GM23338 (cell line): ENCODE results near the gene HSH2D. TPM values are rescaled to one million over a fixed set of nuclear protein-coding genes. Genes with fewer than 3 reads are reported as not detected.

ENCODE experiments used
- ATAC-seq: fragments of 200-7000 bp; cut with Tn5 transposase; 3 replicates; pipeline ENCODE4 v1.9.1; 2020
- DNase-seq: peaks from one replicate; pipeline ENCODE4 v3.0.0-alpha.2; 2015; ENCODE audit warnings: low spot score
- H2AFZ ChIP-seq: fragments of 200-600 bp; sonication (generic); 2 replicates; pipeline ENCODE4 v1.8.0; 2016; ENCODE audit warnings: antibody characterized with exemption, mild to moderate bottlenecking, moderate library complexity
- H3F3A ChIP-seq: fragments of 200-600 bp; sonication (generic); replicated peaks from 2 replicates; pipeline ENCODE4 v1.8.0; 2017; ENCODE audit warnings: antibody characterized with exemption, mixed run types, low read depth
- H3K27ac ChIP-seq: fragments of 200-600 bp; sonication (generic); 2 replicates; pipeline ENCODE4 v1.6.1; 2016; ENCODE audit warnings: low read depth
- H3K27me3 ChIP-seq: fragments of 200-600 bp; sonication (generic); 2 replicates; pipeline ENCODE4 v1.8.0; 2016; ENCODE audit warnings: mild to moderate bottlenecking, mixed run types, moderate library complexity; ENCODE audit not compliant: insufficient read depth
- H3K36me3 ChIP-seq: fragments of 200-600 bp; sonication (generic); 2 replicates; pipeline ENCODE4 v1.8.0; 2016; ENCODE audit warnings: mild to moderate bottlenecking; ENCODE audit not compliant: insufficient read depth
- H3K4me1 ChIP-seq: fragments of 200-600 bp; sonication (generic); 2 replicates; pipeline ENCODE4 v1.8.0; 2016; ENCODE audit warnings: mild to moderate bottlenecking, moderate library complexity; ENCODE audit not compliant: insufficient read depth
- H3K4me2 ChIP-seq: fragments of 200-600 bp; sonication (generic); 2 replicates; pipeline ENCODE4 v1.7.1; 2017; ENCODE audit warnings: mixed run types
- H3K4me3 ChIP-seq: fragments of 200-600 bp; sonication (generic); 2 replicates; pipeline ENCODE4 v1.6.1; 2016; ENCODE audit warnings: mixed run types
- H3K79me2 ChIP-seq: fragments of 200-600 bp; sonication (generic); replicated peaks from 2 replicates; pipeline ENCODE4 v1.8.0; 2017; ENCODE audit warnings: mild to moderate bottlenecking; ENCODE audit not compliant: insufficient read depth
- H3K9me2 ChIP-seq: fragments of 200-600 bp; sonication (generic); 2 replicates; pipeline ENCODE4 v1.8.0; 2017; ENCODE audit not compliant: insufficient read depth
- H4K20me1 ChIP-seq: fragments of 200-600 bp; sonication (generic); replicated peaks from 2 replicates; pipeline ENCODE4 v1.8.0; 2017; ENCODE audit warnings: mild to moderate bottlenecking; ENCODE audit not compliant: insufficient read depth
- H3K27ac Mint-ChIP-seq: 2 replicates; pipeline ENCODE4 v1.8.0; 2020; ENCODE audit warnings: inconsistent platforms, mild to moderate bottlenecking, moderate library complexity, mixed read lengths
- H3K27me3 Mint-ChIP-seq: 3 replicates; pipeline ENCODE4 v1.8.0; 2022; ENCODE audit warnings: low read depth, mild to moderate bottlenecking, moderate library complexity, mixed read lengths, inconsistent platforms; ENCODE audit not compliant: insufficient read depth, poor library complexity
- H3K36me3 Mint-ChIP-seq: 3 replicates; pipeline ENCODE4 v1.8.0; 2021; ENCODE audit warnings: low read depth, mild to moderate bottlenecking, inconsistent platforms, moderate library complexity, mixed read lengths
- H3K4me1 Mint-ChIP-seq: 3 replicates; pipeline ENCODE4 v1.8.0; 2020; ENCODE audit warnings: mild to moderate bottlenecking, inconsistent platforms, mixed read lengths
- H3K4me3 Mint-ChIP-seq: 3 replicates; pipeline ENCODE4 v1.8.0; 2021; ENCODE audit warnings: moderate library complexity, mild to moderate bottlenecking, inconsistent platforms, mixed read lengths
- H3K9me3 Mint-ChIP-seq: 3 replicates; pipeline ENCODE4 v1.8.0; 2020; ENCODE audit warnings: moderate library complexity, mild to moderate bottlenecking, inconsistent platforms, mixed read lengths
- CREB1 ChIP-seq: fragments of 250-450 bp; sonication (Bioruptor Pico); IDR thresholded peaks from 2 replicates; pipeline ENCODE4 v1.5.0; 2020; ENCODE audit warnings: low read depth, mild to moderate bottlenecking, moderate library complexity
- EZH2 ChIP-seq: fragments of 200-600 bp; sonication (generic); IDR thresholded peaks from one replicate; pipeline ENCODE4 v1.8.0; 2017; ENCODE audit warnings: antibody characterized with exemption, mild to moderate bottlenecking, low read depth; ENCODE audit not compliant: unreplicated experiment
- EZH2phosphoT487 ChIP-seq: fragments of 200-600 bp; sonication (generic); IDR thresholded peaks from one replicate; pipeline ENCODE4 v1.8.1; 2018; ENCODE audit warnings: antibody characterized with exemption; ENCODE audit not compliant: unreplicated experiment
- NANOG ChIP-seq: IDR thresholded peaks from 2 replicates; pipeline ENCODE4 v1.6.1; 2016; ENCODE audit warnings: antibody characterized with exemption, borderline replicate concordance
- POLR2AphosphoS5 ChIP-seq: IDR thresholded peaks from 2 replicates; pipeline ENCODE4 v1.6.1; 2016; ENCODE audit warnings: antibody characterized with exemption, low read depth
- REST ChIP-seq: IDR thresholded peaks from one replicate; pipeline ENCODE4 v1.6.1; 2018; ENCODE audit warnings: antibody characterized with exemption; ENCODE audit not compliant: unreplicated experiment
- ZNF331 ChIP-seq: fragments of 250-450 bp; sonication (Bioruptor Pico); IDR thresholded peaks from 2 replicates; pipeline ENCODE4 v1.5.0; 2020; ENCODE audit warnings: low read depth, mild to moderate bottlenecking, moderate library complexity
- polyA plus RNA-seq: library from polyadenylated mRNA; unstranded; fragments of >200 nt; fragmentation: Nextera tagmentation; extraction: Ambion mirVana; gene quantifications from 2 replicates; pipeline ENCODE4 v1.2.1, GENCODE V29; 2016
- total RNA-seq: library from RNA; depleted of rRNA; stranded (reverse); fragments of >200 nt; shearing (Covaris generic); gene quantifications from 2 replicates; pipeline ENCODE4 v1.2.3, GENCODE V29; 2014
- TF ChIP-seq, protein P1 (sequence below): fragments of 250-450 bp; sonication (Bioruptor Pico); IDR thresholded peaks from 2 replicates; pipeline ENCODE4 v1.5.0; 2020; ENCODE audit warnings: mild to moderate bottlenecking, moderate library complexity

HSH2D gene
- total and polyA plus RNA-seq, 2 experiments from 2014 or later, result 0.81 to 1.4 TPM

DNA sequence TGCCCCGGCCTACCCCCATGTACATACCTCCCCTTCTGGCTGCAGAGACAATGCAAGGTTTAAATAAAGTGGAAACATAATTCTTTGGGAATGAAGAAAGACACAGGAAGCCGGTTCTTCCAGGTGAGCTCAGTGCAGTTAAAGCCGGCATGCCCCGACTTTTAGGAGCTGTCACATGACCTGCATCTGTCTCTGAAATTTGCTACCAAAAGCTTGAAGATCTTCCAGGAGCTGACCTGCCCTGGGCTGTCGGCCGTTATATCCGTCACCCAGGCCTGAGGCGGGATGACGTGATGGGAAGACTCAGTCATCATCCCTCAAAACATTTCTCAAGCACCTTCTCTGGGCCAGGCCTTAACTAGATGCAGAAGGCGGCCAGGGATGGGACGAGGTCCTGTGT is 21.5 kb upstream of the HSH2D start (continued):
- TF ChIP-seq, protein P1, sequence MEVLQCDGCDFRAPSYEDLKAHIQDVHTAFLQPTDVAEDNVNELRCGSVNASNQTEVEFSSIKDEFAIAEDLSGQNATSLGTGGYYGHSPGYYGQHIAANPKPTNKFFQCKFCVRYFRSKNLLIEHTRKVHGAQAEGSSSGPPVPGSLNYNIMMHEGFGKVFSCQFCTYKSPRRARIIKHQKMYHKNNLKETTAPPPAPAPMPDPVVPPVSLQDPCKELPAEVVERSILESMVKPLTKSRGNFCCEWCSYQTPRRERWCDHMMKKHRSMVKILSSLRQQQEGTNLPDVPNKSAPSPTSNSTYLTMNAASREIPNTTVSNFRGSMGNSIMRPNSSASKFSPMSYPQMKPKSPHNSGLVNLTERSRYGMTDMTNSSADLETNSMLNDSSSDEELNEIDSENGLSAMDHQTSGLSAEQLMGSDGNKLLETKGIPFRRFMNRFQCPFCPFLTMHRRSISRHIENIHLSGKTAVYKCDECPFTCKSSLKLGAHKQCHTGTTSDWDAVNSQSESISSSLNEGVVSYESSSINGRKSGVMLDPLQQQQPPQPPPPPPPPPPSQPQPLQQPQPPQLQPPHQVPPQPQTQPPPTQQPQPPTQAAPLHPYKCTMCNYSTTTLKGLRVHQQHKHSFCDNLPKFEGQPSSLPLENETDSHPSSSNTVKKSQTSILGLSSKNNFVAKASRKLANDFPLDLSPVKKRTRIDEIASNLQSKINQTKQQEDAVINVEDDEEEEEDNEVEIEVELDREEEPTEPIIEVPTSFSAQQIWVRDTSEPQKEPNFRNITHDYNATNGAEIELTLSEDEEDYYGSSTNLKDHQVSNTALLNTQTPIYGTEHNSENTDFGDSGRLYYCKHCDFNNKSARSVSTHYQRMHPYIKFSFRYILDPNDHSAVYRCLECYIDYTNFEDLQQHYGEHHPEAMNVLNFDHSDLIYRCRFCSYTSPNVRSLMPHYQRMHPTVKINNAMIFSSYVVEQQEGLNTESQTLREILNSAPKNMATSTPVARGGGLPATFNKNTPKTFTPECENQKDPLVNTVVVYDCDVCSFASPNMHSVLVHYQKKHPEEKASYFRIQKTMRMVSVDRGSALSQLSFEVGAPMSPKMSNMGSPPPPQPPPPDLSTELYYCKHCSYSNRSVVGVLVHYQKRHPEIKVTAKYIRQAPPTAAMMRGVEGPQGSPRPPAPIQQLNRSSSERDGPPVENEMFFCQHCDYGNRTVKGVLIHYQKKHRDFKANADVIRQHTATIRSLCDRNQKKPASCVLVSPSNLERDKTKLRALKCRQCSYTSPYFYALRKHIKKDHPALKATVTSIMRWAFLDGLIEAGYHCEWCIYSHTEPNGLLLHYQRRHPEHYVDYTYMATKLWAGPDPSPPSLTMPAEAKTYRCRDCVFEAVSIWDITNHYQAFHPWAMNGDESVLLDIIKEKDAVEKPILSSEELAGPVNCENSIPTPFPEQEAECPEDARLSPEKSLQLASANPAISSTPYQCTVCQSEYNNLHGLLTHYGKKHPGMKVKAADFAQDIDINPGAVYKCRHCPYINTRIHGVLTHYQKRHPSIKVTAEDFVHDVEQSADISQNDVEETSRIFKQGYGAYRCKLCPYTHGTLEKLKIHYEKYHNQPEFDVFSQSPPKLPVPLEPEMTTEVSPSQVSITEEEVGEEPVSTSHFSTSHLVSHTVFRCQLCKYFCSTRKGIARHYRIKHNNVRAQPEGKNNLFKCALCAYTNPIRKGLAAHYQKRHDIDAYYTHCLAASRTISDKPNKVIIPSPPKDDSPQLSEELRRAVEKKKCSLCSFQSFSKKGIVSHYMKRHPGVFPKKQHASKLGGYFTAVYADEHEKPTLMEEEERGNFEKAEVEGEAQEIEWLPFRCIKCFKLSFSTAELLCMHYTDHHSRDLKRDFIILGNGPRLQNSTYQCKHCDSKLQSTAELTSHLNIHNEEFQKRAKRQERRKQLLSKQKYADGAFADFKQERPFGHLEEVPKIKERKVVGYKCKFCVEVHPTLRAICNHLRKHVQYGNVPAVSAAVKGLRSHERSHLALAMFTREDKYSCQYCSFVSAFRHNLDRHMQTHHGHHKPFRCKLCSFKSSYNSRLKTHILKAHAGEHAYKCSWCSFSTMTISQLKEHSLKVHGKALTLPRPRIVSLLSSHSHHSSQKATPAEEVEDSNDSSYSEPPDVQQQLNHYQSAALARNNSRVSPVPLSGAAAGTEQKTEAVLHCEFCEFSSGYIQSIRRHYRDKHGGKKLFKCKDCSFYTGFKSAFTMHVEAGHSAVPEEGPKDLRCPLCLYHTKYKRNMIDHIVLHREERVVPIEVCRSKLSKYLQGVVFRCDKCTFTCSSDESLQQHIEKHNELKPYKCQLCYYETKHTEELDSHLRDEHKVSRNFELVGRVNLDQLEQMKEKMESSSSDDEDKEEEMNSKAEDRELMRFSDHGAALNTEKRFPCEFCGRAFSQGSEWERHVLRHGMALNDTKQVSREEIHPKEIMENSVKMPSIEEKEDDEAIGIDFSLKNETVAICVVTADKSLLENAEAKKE (CRISPR knock-in tag), result no peak
- TF ChIP-seq EZH2phosphoT487, result no peak
- no peak for TF ChIP-seq POLR2AphosphoS5
- TF ChIP-seq CREB1 (CRISPR knock-in tag), result no peak

GRCh38 chr19:16124953-16125352 is 18.5 kb upstream of the HSH2D start:
- Histone ChIP-seq H2AFZ (no peak overlapping the region), H3K4me1 (no peaks in the 10 kb centered on the region), H3K27me3 (no peaks in the 10 kb centered on the region), H3K9me2 (no peaks in the 10 kb centered on the region), H3K4me3 (no peak overlapping the region), H3F3A (no peaks in the 10 kb centered on the region), H3K27ac (no peak overlapping the region), H3K36me3 (peaks cover 4% of the 10 kb centered on the region), H4K20me1 (no peaks in the 10 kb centered on the region; the same call in 1 of the 2 replicates), H3K4me2 (no peak overlapping the region), H3K79me2 (no peaks in the 10 kb centered on the region)
- no peak overlapping the region for H3K27ac Mint-ChIP-seq
- no peaks in the 10 kb centered on the region for H3K9me3 Mint-ChIP-seq
- peaks cover 55% of the 10 kb centered on the region for H3K36me3 Mint-ChIP-seq
- no peak overlapping the region for H3K4me3 Mint-ChIP-seq
- no peak for ATAC-seq
- no peak for DNase-seq
- peaks cover 7% of the 10 kb centered on the region for H3K27me3 Mint-ChIP-seq
- H3K4me1 Mint-ChIP-seq, result no peaks in the 10 kb centered on the region
- TF ChIP-seq REST (no peak), EZH2 (no peak), EZH2phosphoT487 (no peak), ZNF331 (CRISPR knock-in tag) (no peak), NANOG (no peak)
